ENCODE measurements around the gene CCDC197.

The CCDC197 gene

DNA sequence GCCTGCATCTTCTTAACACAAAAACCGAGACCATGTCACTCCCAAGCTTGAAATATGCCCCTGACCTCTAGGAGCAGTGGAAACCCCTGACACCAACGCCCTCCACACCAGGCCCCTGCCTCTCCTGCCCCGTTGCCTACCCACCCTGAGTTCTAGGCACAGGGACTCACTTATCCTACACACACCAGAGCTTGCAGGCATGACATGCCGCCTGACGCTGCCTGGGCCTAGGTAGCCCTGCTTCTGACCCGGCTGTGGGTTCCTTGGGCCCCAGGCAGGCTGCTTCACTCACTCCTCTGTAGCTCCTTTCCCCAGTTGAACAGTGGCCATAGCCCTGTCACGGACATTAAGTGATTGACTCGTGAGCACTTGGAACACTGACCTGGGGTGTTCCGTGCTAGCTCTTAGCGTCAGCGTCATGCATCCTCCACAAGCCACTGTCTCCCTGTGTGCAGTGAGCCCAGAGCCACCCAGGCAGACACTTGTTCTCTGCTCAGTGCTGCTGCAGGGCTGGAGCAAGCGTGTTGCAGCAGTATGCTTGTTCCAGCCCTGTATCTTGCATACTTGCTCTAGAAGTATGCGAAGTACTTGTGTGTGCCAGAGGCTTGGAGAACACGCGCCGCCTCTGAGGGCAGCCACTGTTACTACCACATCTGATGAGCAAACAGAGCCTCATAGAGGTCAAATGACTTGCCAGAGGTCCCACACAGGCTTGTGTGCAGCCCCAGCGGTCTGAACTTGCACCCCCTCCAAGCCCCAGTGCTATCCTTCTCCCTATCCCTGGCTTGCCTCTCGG is 44.6 kb downstream of the CCDC197 start:
- Histone ChIP-seq H3K4me3 (ENCODE audit: control insufficient read depth in 1 of 7, extremely low read depth in 1 of 7, insufficient read depth in 4 of 7, low read depth in 2 of 7, low read length in 6 of 7) (no peak overlapping the region), H3K9me3 (ENCODE audit: control extremely low read depth in 1 of 5, control insufficient read depth in 4 of 5, insufficient read depth in 2 of 5, low read depth in 1 of 5, low read length in 4 of 5) (no peaks in the 10 kb centered on the region), H3K4me1 (ENCODE audit: control extremely low read depth in 1 of 4, control insufficient read depth in 4 of 4, insufficient read depth in 4 of 4, low read length in 3 of 4) (no peaks in the 10 kb centered on the region), H3K27me3 (replicated peaks in 2 of 5; ENCODE audit: control insufficient read depth in 4 of 5, insufficient read depth in 5 of 5, low read length in 4 of 5) (no peaks in the 10 kb centered on the region), H3K36me3 (ENCODE audit: control insufficient read depth in 4 of 4, insufficient read depth in 4 of 4, low read length in 3 of 4) (peaks cover 0 to 27% (median 16%) of the 10 kb centered on the region in 4 experiments), H3K27ac (ENCODE audit: insufficient read depth in 1 of 2, low read depth in 1 of 2, low read length in 2 of 2, poor library complexity in 1 of 2, severe bottlenecking in 2 of 2) (no peak overlapping the region)
- DNase-seq: no peak
- ChIA-PET CTCF (no interaction called here), POLR2A (no interaction called here)
- WGBS (ENCODE audit: insufficient coverage): 95% methylated on average over 17 of the region's 18 CpGs

DNA sequence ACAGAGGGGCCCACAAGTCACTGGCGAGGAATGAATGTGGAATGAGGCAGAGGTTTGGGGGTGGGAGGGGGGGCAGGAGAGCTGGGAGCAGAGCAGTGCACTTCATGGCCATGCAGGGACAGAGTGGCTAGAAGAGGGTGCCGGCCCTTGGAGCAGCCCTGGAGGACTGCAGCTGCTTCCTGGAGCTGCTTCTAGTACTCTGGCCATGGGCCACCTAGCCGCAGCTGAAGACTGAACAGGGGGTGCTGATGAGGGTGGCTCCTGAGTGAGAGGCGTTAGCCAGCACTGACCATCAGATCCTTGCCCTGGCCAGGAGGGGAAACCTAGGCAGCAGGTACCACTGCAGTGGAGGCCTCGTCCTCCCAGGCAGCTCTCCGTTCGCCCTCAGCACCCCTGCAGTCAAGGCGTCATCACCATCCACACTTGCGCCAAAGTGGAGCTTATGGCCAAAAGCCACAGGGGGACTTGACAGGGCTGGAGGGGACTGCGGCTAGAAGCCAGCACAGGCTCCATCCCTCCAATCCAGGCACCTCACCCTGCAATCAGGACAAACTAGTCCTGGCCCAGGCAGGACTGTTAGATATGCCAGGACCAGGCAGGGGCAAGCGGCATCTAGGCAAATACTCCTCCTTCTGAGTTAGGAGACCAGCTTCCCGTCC is 45.5 kb downstream of the CCDC197 start:
- Histone ChIP-seq H3K36me3 (ENCODE audit: control insufficient read depth in 4 of 4, insufficient read depth in 4 of 4, low read length in 3 of 4) (peaks cover 2 to 35% (median 22%) of the 10 kb centered on the region in 4 experiments), H3K4me3 (ENCODE audit: control insufficient read depth in 1 of 7, extremely low read depth in 1 of 7, insufficient read depth in 4 of 7, low read depth in 2 of 7, low read length in 6 of 7) (no peak overlapping the region), H3K9me3 (ENCODE audit: control extremely low read depth in 1 of 5, control insufficient read depth in 4 of 5, insufficient read depth in 2 of 5, low read depth in 1 of 5, low read length in 4 of 5) (no peaks in the 10 kb centered on the region), H3K27me3 (replicated peaks in 2 of 5; ENCODE audit: control insufficient read depth in 4 of 5, insufficient read depth in 5 of 5, low read length in 4 of 5) (no peaks in the 10 kb centered on the region), H3K4me1 (ENCODE audit: control extremely low read depth in 1 of 4, control insufficient read depth in 4 of 4, insufficient read depth in 4 of 4, low read length in 3 of 4) (no peaks in the 10 kb centered on the region), H3K27ac (ENCODE audit: insufficient read depth in 1 of 2, low read depth in 1 of 2, low read length in 2 of 2, poor library complexity in 1 of 2, severe bottlenecking in 2 of 2) (no peak overlapping the region)
- WGBS (ENCODE audit: insufficient coverage): 93% methylated on average over 11 of the region's 12 CpGs
- POLR2A ChIA-PET: no interaction called here
- CTCF ChIA-PET: interaction anchor here (1.2 to 3.2 kb wide), 3 partner anchors 9 to 94 kb away, joined by 3 to 14 read pairs (median 5); no protein-coding TSS in a partner anchor
- no peak for DNase-seq

DNA sequence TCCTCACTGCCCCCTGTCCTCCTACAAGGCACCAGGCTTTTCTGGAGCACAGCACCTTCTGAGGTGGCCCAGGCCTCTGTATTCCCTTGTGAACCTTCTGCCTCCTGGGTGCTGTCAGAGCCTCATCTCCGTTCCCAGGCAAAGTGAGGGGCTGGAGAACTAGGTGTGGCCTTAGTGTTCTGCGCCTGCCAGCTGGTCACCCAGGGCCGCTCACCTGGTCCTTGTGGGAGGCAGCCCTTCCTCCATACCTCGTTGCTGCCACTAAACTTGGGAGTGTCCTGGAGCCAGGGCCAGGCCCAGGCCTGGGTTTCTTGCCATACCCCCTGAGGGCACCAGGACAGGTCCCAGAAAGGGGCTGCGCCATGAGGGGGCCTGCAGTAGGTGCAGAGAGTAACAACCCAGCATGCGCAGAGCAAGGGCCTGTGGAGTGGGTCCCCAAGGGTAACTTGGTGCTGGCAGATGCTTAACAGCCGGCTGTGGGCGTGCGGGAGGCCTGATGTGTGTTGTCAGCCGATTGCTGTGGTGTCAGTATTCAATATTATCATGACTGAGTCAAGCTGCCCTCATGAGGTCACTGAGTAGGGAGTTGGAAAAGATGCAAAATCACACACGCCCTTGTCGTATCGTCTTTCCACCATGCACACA is 46.1 kb downstream of the CCDC197 start:
- CTCF ChIA-PET: interaction anchor here (1.2 to 3.2 kb wide), 3 partner anchors 9 to 93 kb away, joined by 3 to 14 read pairs (median 5); no protein-coding TSS in a partner anchor
- Histone ChIP-seq H3K27me3 (replicated peaks in 2 of 5; ENCODE audit: control insufficient read depth in 4 of 5, insufficient read depth in 5 of 5, low read length in 4 of 5) (no peaks in the 10 kb centered on the region), H3K27ac (ENCODE audit: insufficient read depth in 1 of 2, low read depth in 1 of 2, low read length in 2 of 2, poor library complexity in 1 of 2, severe bottlenecking in 2 of 2) (no peak overlapping the region), H3K9me3 (ENCODE audit: control extremely low read depth in 1 of 5, control insufficient read depth in 4 of 5, insufficient read depth in 2 of 5, low read depth in 1 of 5, low read length in 4 of 5) (no peaks in the 10 kb centered on the region), H3K4me1 (ENCODE audit: control extremely low read depth in 1 of 4, control insufficient read depth in 4 of 4, insufficient read depth in 4 of 4, low read length in 3 of 4) (no peaks in the 10 kb centered on the region), H3K36me3 (ENCODE audit: control insufficient read depth in 4 of 4, insufficient read depth in 4 of 4, low read length in 3 of 4) (peaks cover 2 to 41% (median 27%) of the 10 kb centered on the region in 4 experiments), H3K4me3 (ENCODE audit: control insufficient read depth in 1 of 7, extremely low read depth in 1 of 7, insufficient read depth in 4 of 7, low read depth in 2 of 7, low read length in 6 of 7) (no peak overlapping the region)
- POLR2A ChIA-PET: no interaction called here
- 98% methylated on average over 7 of the region's 13 CpGs for WGBS (ENCODE audit: insufficient coverage)
- DNase-seq: no peak

DNA sequence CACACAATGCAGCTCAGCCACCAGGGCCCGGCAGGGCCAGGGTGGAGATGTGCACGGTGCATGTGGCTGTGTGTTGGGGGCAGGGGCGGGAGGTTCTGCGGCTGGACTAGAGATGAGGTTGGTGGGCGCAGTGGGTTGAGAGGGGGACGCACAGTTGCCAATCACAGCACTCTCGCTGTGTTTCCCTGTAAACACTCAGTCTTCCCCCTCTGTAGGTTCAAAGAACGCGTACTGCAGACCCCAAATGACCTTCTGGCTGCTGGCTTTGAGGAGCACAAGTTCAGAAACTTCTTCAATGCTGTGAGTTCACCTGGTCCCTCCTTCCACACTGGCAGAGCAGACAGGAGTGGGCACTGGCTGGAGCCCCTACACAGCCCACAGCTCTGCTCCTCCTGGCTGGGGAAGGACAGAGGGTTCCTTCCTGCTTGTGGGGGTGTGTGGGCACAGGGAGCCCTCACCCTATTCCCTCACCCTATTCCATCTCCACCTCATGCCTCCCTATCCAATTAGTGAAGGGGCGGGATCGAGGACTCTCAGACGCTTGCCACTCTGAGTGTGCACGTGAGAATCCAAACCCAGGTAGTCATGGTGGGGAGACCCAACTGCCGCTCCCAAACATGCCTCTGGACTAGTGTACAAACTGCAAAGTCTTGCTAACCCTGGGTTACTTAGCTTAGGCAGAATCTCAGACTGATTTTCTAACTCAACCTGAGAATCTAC is 46.8 kb downstream of the CCDC197 start:
- Histone ChIP-seq H3K4me3 (ENCODE audit: control insufficient read depth in 1 of 7, extremely low read depth in 1 of 7, insufficient read depth in 4 of 7, low read depth in 2 of 7, low read length in 6 of 7) (no peak overlapping the region), H3K27ac (ENCODE audit: insufficient read depth in 1 of 2, low read depth in 1 of 2, low read length in 2 of 2, poor library complexity in 1 of 2, severe bottlenecking in 2 of 2) (no peak overlapping the region), H3K4me1 (ENCODE audit: control extremely low read depth in 1 of 4, control insufficient read depth in 4 of 4, insufficient read depth in 4 of 4, low read length in 3 of 4) (no peaks in the 10 kb centered on the region), H3K36me3 (ENCODE audit: control insufficient read depth in 4 of 4, insufficient read depth in 4 of 4, low read length in 3 of 4) (peaks cover 2 to 48% (median 32%) of the 10 kb centered on the region in 4 experiments), H3K27me3 (replicated peaks in 2 of 5; ENCODE audit: control insufficient read depth in 4 of 5, insufficient read depth in 5 of 5, low read length in 4 of 5) (no peaks in the 10 kb centered on the region), H3K9me3 (ENCODE audit: control extremely low read depth in 1 of 5, control insufficient read depth in 4 of 5, insufficient read depth in 2 of 5, low read depth in 1 of 5, low read length in 4 of 5) (no peaks in the 10 kb centered on the region)
- 98% methylated on average over 14 of the region's 14 CpGs for WGBS (ENCODE audit: insufficient coverage)
- POLR2A ChIA-PET: no interaction called here
- no peak for DNase-seq
- CTCF ChIA-PET: interaction anchor here (1.0 to 3.2 kb wide), 3 partner anchors 7 to 92 kb away, joined by 3 to 14 read pairs (median 5); no protein-coding TSS in a partner anchor

DNA sequence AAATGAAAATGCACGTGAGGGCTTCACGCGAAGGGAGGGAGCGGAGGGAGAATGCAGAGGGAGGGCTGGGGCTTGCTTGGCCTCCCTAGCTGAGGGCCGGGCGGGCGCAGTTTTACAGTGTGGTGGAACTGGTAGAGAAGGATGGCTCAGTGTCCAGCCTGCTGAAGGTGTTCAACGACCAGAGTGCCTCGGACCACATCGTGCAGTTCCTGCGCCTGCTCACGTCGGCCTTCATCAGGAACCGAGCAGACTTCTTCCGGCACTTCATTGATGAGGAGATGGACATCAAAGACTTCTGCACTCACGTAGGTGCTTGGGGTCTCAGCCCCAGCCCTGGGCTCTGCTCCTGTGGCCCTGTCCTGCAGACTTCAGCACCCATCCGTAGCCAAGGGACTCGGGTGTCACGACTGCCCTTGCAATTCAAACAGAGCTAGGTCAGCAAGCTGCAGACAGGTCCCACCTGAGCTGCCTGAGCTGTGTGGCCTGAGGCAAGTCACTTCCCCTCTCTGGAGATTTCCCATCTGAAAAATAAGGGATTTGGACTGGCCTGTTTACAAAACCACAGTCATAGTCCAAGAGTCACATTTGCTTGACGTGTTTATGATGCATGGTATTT is 47.5 kb downstream of the CCDC197 start:
- CTCF ChIA-PET: interaction anchor here (1.0 to 3.2 kb wide), 3 partner anchors 8 to 92 kb away, joined by 3 to 14 read pairs (median 5); no protein-coding TSS in a partner anchor
- no peak for DNase-seq
- H3K4me1 ChIP-seq (ENCODE audit: control extremely low read depth in 1 of 4, control insufficient read depth in 4 of 4, insufficient read depth in 4 of 4, low read length in 3 of 4): no peaks in the 10 kb centered on the region
- peaks cover 2 to 54% (median 38%) of the 10 kb centered on the region in 4 experiments for H3K36me3 ChIP-seq (ENCODE audit: control insufficient read depth in 4 of 4, insufficient read depth in 4 of 4, low read length in 3 of 4)
- no peaks in the 10 kb centered on the region for H3K9me3 ChIP-seq (ENCODE audit: control extremely low read depth in 1 of 5, control insufficient read depth in 4 of 5, insufficient read depth in 2 of 5, low read depth in 1 of 5, low read length in 4 of 5)
- H3K27ac ChIP-seq (ENCODE audit: insufficient read depth in 1 of 2, low read depth in 1 of 2, low read length in 2 of 2, poor library complexity in 1 of 2, severe bottlenecking in 2 of 2): no peak overlapping the region
- no peak overlapping the region for H3K4me3 ChIP-seq (ENCODE audit: control insufficient read depth in 1 of 7, extremely low read depth in 1 of 7, insufficient read depth in 4 of 7, low read depth in 2 of 7, low read length in 6 of 7)
- no peaks in the 10 kb centered on the region for H3K27me3 ChIP-seq (replicated peaks in 2 of 5; ENCODE audit: control insufficient read depth in 4 of 5, insufficient read depth in 5 of 5, low read length in 4 of 5)
- POLR2A ChIA-PET: no interaction called here
- WGBS (ENCODE audit: insufficient coverage): over 99% methylated on average over 19 of the region's 20 CpGs

DNA sequence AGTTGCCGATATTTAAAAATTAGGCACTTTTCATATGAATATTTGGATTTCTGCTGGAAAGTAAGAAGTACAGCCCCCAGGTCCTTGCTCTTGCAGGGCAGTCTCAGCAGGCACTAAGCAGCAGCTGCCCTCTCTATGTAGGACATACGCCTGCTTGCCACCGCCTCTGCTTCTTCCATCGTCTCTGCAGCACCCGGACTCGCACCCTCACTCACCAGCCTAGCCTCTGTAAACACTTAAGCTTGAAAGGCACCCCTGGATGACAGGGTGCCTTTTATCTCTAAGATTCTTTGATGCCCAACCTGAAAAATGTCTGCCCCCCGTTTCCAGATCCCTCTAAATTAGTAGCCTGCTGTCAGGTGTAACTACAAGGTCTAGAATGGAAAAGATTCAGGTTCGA is 48.0 kb downstream of the CCDC197 start:
- H3K27ac ChIP-seq (ENCODE audit: insufficient read depth in 1 of 2, low read depth in 1 of 2, low read length in 2 of 2, poor library complexity in 1 of 2, severe bottlenecking in 2 of 2): no peak overlapping the region
- ChIA-PET CTCF (interaction anchor here (1.0 to 3.2 kb wide), 3 partner anchors 9 to 87 kb away, joined by 3 to 14 read pairs (median 3); no protein-coding TSS in a partner anchor), POLR2A (no interaction called here)
- no peaks in the 10 kb centered on the region for H3K4me1 ChIP-seq (ENCODE audit: control extremely low read depth in 1 of 4, control insufficient read depth in 4 of 4, insufficient read depth in 4 of 4, low read length in 3 of 4)
- over 99% methylated on average over 8 of the region's 8 CpGs for WGBS (ENCODE audit: insufficient coverage)
- H3K27me3 ChIP-seq (replicated peaks in 2 of 5; ENCODE audit: control insufficient read depth in 4 of 5, insufficient read depth in 5 of 5, low read length in 4 of 5): no peaks in the 10 kb centered on the region
- H3K9me3 ChIP-seq (ENCODE audit: control extremely low read depth in 1 of 5, control insufficient read depth in 4 of 5, insufficient read depth in 2 of 5, low read depth in 1 of 5, low read length in 4 of 5): no peaks in the 10 kb centered on the region
- H3K36me3 ChIP-seq (ENCODE audit: control insufficient read depth in 4 of 4, insufficient read depth in 4 of 4, low read length in 3 of 4): peaks cover 4 to 59% (median 42%) of the 10 kb centered on the region in 4 experiments
- H3K4me3 ChIP-seq (ENCODE audit: control insufficient read depth in 1 of 7, extremely low read depth in 1 of 7, insufficient read depth in 4 of 7, low read depth in 2 of 7, low read length in 6 of 7): no peak overlapping the region
- DNase-seq: no peak

Data from common myeloid progenitor, CD34-positive (primary cell).